Left colon (tissue), 2 donors: ENCODE measurements around the gene LMO4. TPM values are rescaled to one million over a fixed set of nuclear protein-coding genes. Genes with fewer than 3 reads are reported as not detected.

Experiments used
- ATAC-seq: fragments of 200-7000 bp; cut with Tn5 transposase; one replicate; pipeline ENCODE4 v1.9.1; 2020; ENCODE audit warnings: mild to moderate bottlenecking, moderate library complexity
- DNase-seq, 2 donors: peaks; one replicate each; pipeline ENCODE4 v3.0.0-alpha.2; 2020
- intact Hi-C, 2 donors: fragments of 100-400 bp; cut with DNase I in 1 of 2; cut with micrococcal nuclease in 1 of 2; formaldehyde crosslinking; loops; one replicate each; pipeline versions ENCODE4 v1.11.2 to v1.14.0; 2022; cut with DNase I, micrococcal nuclease
- total RNA-seq, 2 donors: library from RNA; stranded (reverse); fragmentation: NEBNext Ultra II Directional; extraction: Animal tissue kit (Norgen Biotek cat#: 25700); gene quantifications; one replicate each; pipeline ENCODE4 v1.2.1, GENCODE V29; 2021
- donor health status: DM: no; HTN: no; CAD: no.
- donor health status: DM: yes; HTN: yes; CAD: no.

LMO4 gene
- total RNA-seq, 2 donors from 2014 or later = 20.3 to 32.4 TPM

DNA sequence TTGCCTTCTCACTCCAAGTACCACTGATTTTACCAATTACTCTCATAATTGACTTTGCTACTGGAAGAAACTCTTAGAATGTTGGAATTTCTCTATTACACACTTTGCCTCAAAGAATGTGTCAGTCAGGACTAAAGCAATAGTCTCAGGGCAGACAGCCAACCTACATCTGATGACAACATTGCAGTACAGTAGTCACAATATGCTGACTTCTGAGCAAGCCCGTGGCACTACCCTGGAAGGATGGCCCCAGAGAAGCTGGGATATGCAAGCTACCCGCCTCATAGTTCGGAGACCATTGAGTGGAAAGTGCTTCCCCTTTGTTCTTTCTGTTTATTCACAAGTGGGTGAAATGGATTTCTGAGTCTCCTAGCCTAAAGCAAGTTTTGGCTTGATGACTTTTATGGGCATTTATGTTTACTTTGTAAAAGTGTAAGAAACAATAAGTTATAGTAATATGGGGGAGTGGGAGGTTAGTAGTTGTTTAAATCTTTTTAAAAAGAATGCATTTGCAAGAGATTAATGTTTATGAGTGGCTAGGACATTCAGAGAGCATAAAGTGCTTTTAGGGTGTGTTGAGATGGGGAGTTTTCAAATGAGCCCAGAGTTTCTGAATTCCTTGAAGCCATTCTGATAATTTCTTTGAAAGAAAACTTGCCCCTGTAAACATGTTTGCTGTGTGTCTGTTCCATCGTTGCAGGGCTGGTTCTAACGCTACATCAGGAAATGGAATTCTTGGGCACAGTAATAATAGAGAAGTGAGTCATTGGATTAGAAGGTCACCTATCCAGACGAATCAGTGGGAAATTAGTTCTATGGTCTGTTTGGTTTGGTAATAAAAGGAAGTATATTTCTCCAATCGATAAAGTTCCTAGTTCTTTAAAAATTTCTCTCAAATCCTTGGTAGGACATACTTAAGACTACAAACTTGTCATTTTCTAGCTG lies 63.8 kb downstream of the LMO4 start:
- peak; percentile 56 for ATAC-seq
- no peak for DNase-seq
- intact Hi-C loops = no loop called here

DNA sequence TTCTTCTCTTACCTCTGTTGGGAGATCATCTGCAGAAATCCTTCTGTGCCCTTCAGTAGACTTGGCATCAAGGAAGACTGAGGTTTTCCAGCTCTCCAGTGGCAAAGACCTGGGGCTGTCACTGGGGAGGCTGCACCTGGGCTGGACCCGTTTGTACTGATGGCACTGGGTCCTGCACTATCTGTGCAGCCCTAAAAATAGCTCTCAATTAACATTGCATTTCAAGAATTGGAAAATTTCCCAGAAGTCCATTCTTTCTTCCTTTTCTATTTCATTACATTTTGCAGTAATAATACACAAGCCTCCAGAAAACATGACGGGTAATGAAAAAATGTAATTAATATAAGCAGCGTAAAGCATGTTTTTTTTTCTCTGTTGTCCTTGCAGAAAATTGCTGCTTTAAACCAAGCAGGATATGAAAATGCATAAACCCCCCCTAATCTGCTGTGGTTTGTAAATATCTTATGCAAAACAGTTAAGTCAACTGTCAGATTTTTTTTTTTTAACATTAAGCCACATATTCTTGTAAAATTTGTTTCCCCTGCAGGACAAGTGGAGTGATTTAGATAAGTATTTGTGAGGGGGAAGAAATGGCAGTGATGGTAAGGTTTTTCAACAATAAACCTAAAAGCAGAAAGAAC lies 64.9 kb downstream of the LMO4 start:
- intact Hi-C loops = no loop called here
- DNase-seq (no peak), ATAC-seq (no peak)

GRCh38 chr1:87394513-87394912 lies 65.8 kb downstream of the LMO4 start:
- ATAC-seq (no peak), DNase-seq (no peak)
- intact Hi-C loops = no loop called here

DNA sequence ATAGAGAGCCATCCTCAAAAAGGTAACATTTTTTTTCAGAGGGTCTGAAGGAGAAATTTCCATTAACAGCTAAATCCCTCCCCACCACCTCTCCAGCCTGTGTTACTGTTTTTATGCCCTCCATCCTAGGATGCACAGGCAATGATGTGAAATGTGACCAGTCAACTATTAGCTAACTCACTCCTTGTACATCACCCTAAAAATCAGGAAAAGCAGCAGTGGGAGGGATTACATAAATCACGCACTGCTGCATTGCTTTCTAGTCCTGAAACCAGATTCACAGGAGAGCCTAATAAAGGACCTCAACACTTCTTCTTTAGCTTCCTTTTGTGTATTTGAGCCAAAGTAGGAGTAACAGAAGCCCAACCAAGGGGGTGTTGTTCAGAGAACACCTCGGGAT lies 66.3 kb downstream of the LMO4 start:
- ATAC-seq (no peak), DNase-seq (no peak)

More for the DNA sequence above, 66.3 kb downstream of the LMO4 start:
- intact Hi-C loops = no loop called here
